Esophagus (tissue), 2 donors: ENCODE measurements around the gene USH1C. TPM values are rescaled to one million over a fixed set of nuclear protein-coding genes. Genes with fewer than 3 reads are reported as not detected.

Experiments
- H3K27ac ChIP-seq, 2 donors: one replicate each; pipeline ENCODE4 v1.5.1; 2013; ENCODE audit warnings: low read depth in 2 of 2, mild to moderate bottlenecking in 2 of 2, inconsistent platforms in 1 of 2, low read length in 1 of 2, moderate library complexity in 1 of 2
- H3K27me3 ChIP-seq, 2 donors: one replicate each; pipeline ENCODE4 v1.6.1; 2013; ENCODE audit warnings: low read length in 2 of 2, control low read depth in 1 of 2, mild to moderate bottlenecking in 1 of 2; ENCODE audit not compliant: insufficient read depth in 2 of 2, control insufficient read depth in 1 of 2
- H3K36me3 ChIP-seq, 2 donors: one replicate each; pipeline ENCODE4 v1.6.1; 2013; ENCODE audit warnings: low read length in 1 of 2; ENCODE audit not compliant: control insufficient read depth in 2 of 2, insufficient read depth in 2 of 2
- H3K4me1 ChIP-seq, 2 donors: one replicate each; pipeline ENCODE4 v1.6.1; 2013; ENCODE audit warnings: low read length in 1 of 2; ENCODE audit not compliant: control insufficient read depth in 2 of 2, insufficient read depth in 2 of 2
- H3K4me3 ChIP-seq, 2 donors: one replicate each; pipeline ENCODE4 v1.5.1; 2013; ENCODE audit warnings: low read length in 2 of 2, mild to moderate bottlenecking in 2 of 2, low read depth in 1 of 2, moderate library complexity in 1 of 2
- H3K9me3 ChIP-seq, 2 donors: one replicate each; pipeline ENCODE4 v1.6.1; 2013; ENCODE audit warnings: mild to moderate bottlenecking in 2 of 2, low read depth in 1 of 2, low read length in 1 of 2, moderate library complexity in 1 of 2; ENCODE audit not compliant: control insufficient read depth in 2 of 2, insufficient read depth in 1 of 2
- WGBS, 2 donors: extraction: QIAGEN DNeasy Blood & Tissue Kit; methylation state at CpG; one replicate each; pipeline ENCODE4 v1.1.7; 2013; 5-methylcytosine and 5-hydroxymethylcytosine counted together
- polyA plus RNA-seq, 2 donors: library from polyadenylated mRNA; stranded (reverse); fragments of 200-250 nt; gene quantifications; one replicate each; pipeline ENCODE4 v1.2.3, GENCODE V29; 2013
- donor health status: healthy with polysubstance abuse.
- donor health status: Bipolar disorder and iron deficiency.

The USH1C gene
- polyA plus RNA-seq, 2 donors, result 0.08 TPM

DNA sequence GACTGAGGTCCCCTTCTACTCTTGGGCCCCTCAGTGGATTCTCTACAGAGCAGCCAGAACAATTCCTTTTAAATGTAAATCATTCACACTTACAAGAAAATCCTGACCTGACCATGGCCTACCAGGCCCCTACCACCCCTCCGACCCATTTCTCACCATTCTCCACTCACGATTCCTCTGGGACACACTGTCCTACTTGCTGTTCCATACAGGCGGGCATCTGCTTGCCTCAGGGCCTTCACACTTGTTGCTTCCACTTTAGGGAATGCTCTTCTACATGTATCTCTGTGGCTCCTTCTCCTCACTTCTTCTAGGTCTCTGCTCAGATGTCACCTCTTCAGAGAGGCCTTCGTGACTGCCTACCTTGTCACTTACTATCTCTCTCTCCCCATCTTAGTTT, 3.4 kb downstream of the USH1C start:
- no peaks in the 10 kb centered on the region for H3K36me3 ChIP-seq
- H3K4me1 ChIP-seq, result peaks cover 0 to 5% of the 10 kb centered on the region in 2 donors
- no peaks in the 10 kb centered on the region for H3K27me3 ChIP-seq
- no peak overlapping the region for H3K4me3 ChIP-seq
- H3K9me3 ChIP-seq, result peaks cover 0 to 2% of the 10 kb centered on the region in 2 donors
- no peak overlapping the region for H3K27ac ChIP-seq
- WGBS, 2 donors, result 87% methylated on average over 4 of the region's 4 CpGs

DNA sequence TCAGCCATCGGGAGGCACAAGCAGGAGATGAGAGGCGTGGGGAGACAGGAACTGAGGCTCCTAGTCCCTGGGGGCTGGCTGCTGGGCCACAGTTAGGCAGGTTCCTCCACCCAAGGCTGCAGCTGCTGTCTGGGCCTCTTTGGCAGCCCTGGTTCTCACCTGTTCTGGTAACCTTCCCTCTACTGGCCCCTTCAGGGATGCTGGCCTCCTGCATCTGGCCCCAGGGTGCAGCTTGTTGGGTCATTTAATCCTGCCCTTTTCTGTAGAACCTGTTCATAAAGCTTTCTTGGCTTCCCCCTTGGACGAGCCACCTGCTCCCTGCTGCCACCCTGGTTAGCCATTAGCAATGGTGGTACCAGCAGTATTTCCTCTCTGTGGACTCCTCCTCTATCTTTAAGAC, 5.5 kb downstream of the USH1C start:
- H3K27me3 ChIP-seq, result no peaks in the 10 kb centered on the region
- no peak overlapping the region for H3K27ac ChIP-seq
- WGBS, 2 donors, result 53 to 61% methylated on average over 3 of the region's 3 CpGs
- H3K36me3 ChIP-seq, result no peaks in the 10 kb centered on the region
- no peak overlapping the region for H3K4me3 ChIP-seq
- no peaks in the 10 kb centered on the region for H3K4me1 ChIP-seq
- H3K9me3 ChIP-seq, result peaks cover 0 to 2% of the 10 kb centered on the region in 2 donors

- H3K9me3 ChIP-seq, result peaks cover 0 to 2% of the 10 kb centered on the region in 2 donors
- H3K4me1 ChIP-seq, result no peaks in the 10 kb centered on the region
- H3K27me3 ChIP-seq, result no peaks in the 10 kb centered on the region
- no peak overlapping the region for H3K27ac ChIP-seq
- no peak overlapping the region for H3K4me3 ChIP-seq
- WGBS, 2 donors, result 97 to 100% methylated on average over 1 of the region's 1 CpG
- H3K36me3 ChIP-seq, result no peaks in the 10 kb centered on the region
Measured at GRCh38 chr11:17538054-17538453, 6.2 kb downstream of the USH1C start.

GRCh38 chr11:17537261-17537660, 7.0 kb downstream of the USH1C start:
- peaks cover 0 to 1% of the 10 kb centered on the region in 2 donors for H3K9me3 ChIP-seq
- H3K36me3 ChIP-seq, result no peaks in the 10 kb centered on the region
- no peak overlapping the region for H3K27ac ChIP-seq
- WGBS, 2 donors, result 87 to 90% methylated on average over 8 of the region's 8 CpGs
- no peaks in the 10 kb centered on the region for H3K4me1 ChIP-seq
- no peaks in the 10 kb centered on the region for H3K27me3 ChIP-seq
- H3K4me3 ChIP-seq, result no peak overlapping the region

DNA sequence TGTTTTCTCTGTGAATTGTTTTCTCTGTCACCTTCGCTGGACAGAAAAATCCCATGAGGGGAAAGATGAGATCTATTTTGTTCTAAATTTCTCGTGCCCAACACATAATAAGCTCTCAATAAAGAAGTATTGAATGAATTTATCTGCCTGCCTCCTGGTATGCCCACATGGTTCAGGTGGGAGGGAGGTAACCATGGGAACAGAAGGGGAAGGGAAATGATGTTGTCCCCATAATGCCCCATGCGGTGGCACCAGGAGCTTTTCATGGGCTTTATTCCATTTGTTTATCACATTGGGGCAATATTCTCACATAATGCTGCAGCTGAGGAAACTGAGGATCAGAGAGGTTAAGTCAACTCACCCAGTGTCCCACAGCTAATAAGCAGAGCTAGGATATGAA, 8.7 kb downstream of the USH1C start:
- peaks cover 0 to 2% of the 10 kb centered on the region in 2 donors for H3K4me1 ChIP-seq
- H3K27ac ChIP-seq, result no peak overlapping the region
- no peak overlapping the region for H3K4me3 ChIP-seq
- H3K36me3 ChIP-seq, result no peaks in the 10 kb centered on the region
- H3K27me3 ChIP-seq, result no peaks in the 10 kb centered on the region
- no peaks in the 10 kb centered on the region for H3K9me3 ChIP-seq
- WGBS, 2 donors, result 88 to 91% methylated on average over 3 of the region's 3 CpGs

- WGBS, 2 donors, result 73 to 76% methylated on average over 11 of the region's 11 CpGs
- Histone ChIP-seq H3K4me1 (peaks cover 0 to 2% of the 10 kb centered on the region in 2 donors), H3K27me3 (no peaks in the 10 kb centered on the region), H3K9me3 (no peaks in the 10 kb centered on the region), H3K27ac (no peak overlapping the region), H3K36me3 (no peaks in the 10 kb centered on the region), H3K4me3 (no peak overlapping the region)
Measured at GRCh38 chr11:17533778-17534415, 10.3 kb downstream of the USH1C start.

DNA sequence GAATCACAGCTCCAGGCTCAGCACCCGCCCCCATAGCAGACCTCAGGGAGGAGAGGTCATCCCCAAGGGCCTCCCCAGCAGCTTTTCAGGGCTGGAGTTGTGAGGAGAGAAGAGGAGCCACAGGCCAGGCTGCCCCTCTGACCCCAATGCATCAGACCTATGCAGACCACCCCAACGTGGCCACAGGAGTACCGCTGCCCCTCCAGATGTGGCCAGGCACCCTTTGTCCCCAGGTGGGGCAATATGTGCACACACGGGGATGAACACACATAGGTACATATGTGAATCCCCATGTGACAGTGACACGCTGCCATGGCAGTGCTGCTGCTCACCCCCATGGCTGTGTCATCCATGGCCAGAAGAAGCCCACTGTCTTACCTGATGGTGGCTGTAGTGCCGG, 10.9 kb downstream of the USH1C start:
- 86 to 87% methylated on average over 6 of the region's 6 CpGs for WGBS, 2 donors
- H3K27me3 ChIP-seq, result no peaks in the 10 kb centered on the region
- H3K9me3 ChIP-seq, result no peaks in the 10 kb centered on the region

GRCh38 chr11:17532784-17533183, 11.4 kb downstream of the USH1C start:
- no peaks in the 10 kb centered on the region for H3K9me3 ChIP-seq
- no peak overlapping the region for H3K4me3 ChIP-seq
- H3K27ac ChIP-seq, result no peak overlapping the region
- WGBS, 2 donors, result 76 to 77% methylated on average over 2 of the region's 2 CpGs
- no peaks in the 10 kb centered on the region for H3K27me3 ChIP-seq
- H3K36me3 ChIP-seq, result no peaks in the 10 kb centered on the region
- peaks cover 0 to 2% of the 10 kb centered on the region in 2 donors for H3K4me1 ChIP-seq

More for the DNA sequence above, 10.9 kb downstream of the USH1C start:
- Histone ChIP-seq H3K4me1 (peaks cover 0 to 2% of the 10 kb centered on the region in 2 donors), H3K27ac (no peak overlapping the region), H3K36me3 (no peaks in the 10 kb centered on the region), H3K4me3 (no peak overlapping the region)

- Histone ChIP-seq H3K4me1 (peaks cover 0 to 2% of the 10 kb centered on the region in 2 donors), H3K4me3 (no peak overlapping the region), H3K27ac (no peak overlapping the region), H3K9me3 (no peaks in the 10 kb centered on the region), H3K36me3 (no peaks in the 10 kb centered on the region), H3K27me3 (no peaks in the 10 kb centered on the region)
- 41 to 42% methylated on average over 6 of the region's 6 CpGs for WGBS, 2 donors
Measured at GRCh38 chr11:17531636-17532113, 12.5 kb downstream of the USH1C start.

- H3K27ac ChIP-seq, result no peak overlapping the region
- no peak overlapping the region for H3K4me3 ChIP-seq
- no peaks in the 10 kb centered on the region for H3K36me3 ChIP-seq
- 76 to 77% methylated on average over 22 of the region's 22 CpGs for WGBS, 2 donors
- no peaks in the 10 kb centered on the region for H3K9me3 ChIP-seq
- peaks cover 0 to 2% of the 10 kb centered on the region in 2 donors for H3K4me1 ChIP-seq
- no peaks in the 10 kb centered on the region for H3K27me3 ChIP-seq
Measured at GRCh38 chr11:17531071-17531600, 13.1 kb downstream of the USH1C start.
